Stimulated activated CD4-positive, alpha-beta T cell treated with anti-CD3 and anti-CD28 coated beads, Interleukin-1b, Interleukin-23, amount 100 ng/mL, for 1 hour (primary cell): Measurements from ENCODE around the gene DQX1.
"Not testable (repeated sequence)": the region's sequence is repeated elsewhere in the genome, so short reads cannot be mapped to it uniquely, and the experiment has no call there.

Experiments used
- DNase-seq, 2 donors: peaks; one replicate each; pipeline ENCODE4 v3.0.0-alpha.2; 2020; ENCODE audit warnings: low read depth in 2 of 2

DQX1 gene, protein sequence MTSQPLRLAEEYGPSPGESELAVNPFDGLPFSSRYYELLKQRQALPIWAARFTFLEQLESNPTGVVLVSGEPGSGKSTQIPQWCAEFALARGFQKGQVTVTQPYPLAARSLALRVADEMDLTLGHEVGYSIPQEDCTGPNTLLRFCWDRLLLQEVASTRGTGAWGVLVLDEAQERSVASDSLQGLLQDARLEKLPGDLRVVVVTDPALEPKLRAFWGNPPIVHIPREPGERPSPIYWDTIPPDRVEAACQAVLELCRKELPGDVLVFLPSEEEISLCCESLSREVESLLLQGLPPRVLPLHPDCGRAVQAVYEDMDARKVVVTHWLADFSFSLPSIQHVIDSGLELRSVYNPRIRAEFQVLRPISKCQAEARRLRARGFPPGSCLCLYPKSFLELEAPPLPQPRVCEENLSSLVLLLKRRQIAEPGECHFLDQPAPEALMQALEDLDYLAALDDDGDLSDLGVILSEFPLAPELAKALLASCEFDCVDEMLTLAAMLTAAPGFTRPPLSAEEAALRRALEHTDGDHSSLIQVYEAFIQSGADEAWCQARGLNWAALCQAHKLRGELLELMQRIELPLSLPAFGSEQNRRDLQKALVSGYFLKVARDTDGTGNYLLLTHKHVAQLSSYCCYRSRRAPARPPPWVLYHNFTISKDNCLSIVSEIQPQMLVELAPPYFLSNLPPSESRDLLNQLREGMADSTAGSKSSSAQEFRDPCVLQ

DNA sequence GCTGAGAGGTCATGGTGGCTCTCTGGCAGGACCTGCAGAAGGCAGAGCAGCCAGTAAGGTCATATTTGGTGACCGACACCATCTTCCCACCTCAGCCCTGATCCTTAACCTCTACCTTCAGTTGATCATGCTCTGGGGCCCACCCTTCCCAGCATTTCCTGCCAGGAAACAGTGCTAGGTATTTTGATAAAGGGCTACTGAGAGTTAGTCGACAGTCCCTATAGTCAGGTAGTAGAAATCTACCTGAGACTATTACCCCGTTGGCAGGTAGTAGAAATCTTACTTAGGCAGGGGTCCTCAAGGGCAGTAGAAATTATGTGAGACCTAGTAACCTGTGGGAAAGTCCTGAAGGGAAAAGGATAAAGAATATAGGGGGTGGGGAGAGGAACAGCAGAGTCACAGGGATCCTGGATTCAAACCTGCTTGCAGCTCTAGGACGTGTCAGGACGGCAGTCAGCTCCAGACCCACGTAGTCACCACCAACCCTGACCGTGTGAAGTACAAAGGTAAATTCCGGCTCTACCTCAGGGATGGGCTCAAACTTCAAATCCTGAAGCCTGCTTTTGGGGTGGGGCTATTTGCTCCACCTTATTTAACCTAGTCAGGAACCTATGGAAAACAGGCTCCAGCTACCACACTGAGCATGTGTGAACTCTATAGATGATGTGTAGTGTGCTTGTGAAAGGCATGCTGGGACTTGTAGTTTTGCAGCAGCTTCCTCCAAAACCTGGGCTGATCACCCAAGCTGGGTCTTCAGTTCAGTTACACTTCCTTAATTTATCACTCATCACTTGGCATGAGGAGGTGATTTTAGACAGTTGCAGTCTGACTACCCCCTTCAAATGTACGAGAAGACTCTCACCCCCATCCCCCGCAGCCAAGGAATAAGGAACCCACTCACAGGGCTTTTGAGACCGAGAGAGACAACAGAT is at the start of gene DQX1:
Gene DQX1, minus strand, starts transcription at position 515 of the 932 bp plus-strand sequence. Its CDS starts 502 bp downstream, at position 13.
- no peak for DNase-seq

DNA sequence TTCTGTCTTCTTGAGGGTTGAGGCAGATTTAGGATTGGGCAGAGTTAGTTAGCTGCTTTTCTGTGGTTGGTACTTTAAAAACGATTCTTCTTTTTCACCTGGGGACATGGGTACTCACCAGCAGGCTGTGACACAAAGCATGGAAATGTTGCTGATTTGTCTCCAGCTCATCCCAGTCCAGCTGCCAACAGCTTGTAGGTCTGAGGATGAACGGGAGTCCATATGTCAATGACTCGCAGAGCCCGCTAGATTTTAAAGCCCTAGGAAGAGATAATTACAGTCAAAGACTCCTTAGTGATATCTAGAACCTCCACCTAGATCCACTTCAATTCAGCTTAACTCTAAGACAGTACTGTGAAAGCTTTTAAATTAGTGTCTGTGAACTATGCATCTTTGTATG is 49.3 kb upstream of the DQX1 start:
- no peak for DNase-seq

DNA sequence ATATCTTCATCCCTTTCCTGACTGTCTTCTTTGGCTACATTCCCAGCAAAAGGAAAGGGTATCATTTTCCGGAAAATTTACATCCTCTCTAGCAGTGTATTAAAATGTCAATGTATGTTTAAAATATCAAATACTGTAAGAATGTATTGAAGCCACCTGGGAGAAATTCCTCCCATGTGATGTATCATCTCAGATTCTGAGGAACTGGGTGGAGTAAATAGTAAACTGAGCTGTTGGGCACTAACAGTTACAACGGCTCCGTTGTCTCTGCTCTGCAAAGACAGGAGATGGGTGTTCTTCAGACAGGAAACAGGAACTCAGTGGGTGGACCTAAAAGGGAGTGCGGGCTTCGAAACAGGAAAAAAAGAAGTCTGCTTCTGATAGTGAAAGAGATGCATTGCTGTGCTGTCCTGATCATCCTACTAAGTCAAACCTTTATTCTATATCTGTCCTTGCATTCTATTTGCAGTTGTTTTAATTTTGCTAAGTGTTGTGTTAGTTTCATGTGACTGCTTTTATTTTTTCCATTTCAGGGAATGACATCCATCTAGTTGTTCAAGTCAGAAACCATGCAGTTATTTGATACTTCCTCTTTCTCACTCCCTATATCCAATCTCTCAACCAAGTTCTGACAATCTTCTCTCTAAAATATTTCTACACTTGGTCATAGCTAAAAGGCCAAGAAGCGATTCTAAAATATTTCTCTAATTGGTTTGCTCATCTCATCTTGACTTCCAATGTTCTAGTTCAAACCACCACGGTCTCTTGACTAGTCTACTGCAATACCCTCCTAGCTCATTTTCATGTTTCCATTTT is 47.9 kb upstream of the DQX1 start:
- DNase-seq = no peak

- DNase-seq = no peak
Observed at GRCh38 chr2:74572178-74572925, 46.3 kb upstream of the DQX1 start.

DNA sequence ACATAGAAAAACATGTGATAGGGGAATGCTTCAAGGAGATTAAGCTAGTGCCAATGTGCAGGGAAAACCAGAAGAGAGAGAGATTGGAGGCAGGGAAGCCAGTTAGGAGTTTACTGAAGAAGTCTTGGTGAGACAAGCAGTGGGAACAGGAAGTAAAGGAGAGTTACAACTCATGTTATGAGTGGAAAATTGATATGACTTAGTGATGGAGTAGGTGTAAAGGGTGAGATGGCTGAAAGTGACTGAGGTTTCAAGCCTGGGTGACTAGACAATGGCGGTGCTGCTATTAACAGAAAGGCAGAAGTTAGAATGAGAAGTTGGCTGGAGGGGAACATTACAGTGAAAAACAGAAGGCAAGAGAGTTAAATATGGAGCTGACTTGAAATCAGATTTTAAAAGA is 45.0 kb upstream of the DQX1 start:
- DNase-seq = no peak

DNA sequence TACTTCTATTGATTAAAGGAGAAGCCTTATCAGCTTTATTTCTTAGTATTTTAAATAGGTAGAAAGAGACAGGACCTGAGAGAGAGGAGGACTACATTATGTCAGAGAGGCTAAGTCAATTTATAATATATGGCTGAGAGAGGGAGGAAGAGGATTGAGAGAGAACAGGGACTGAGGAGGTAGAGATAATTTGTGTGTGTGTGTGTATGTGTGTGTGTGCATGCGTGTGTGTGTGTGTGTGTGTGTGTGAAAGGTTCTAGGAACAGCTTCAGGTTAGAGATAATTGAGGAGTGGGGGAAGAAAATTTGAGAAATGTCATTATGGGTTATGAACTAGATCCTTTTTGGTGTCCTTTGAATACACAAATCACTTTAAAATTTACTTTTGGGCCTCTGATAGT is 43.7 kb upstream of the DQX1 start:
- DNase-seq = no peak

- no peak for DNase-seq
Observed at GRCh38 chr2:74567881-74568280, 41.9 kb upstream of the DQX1 start.

- no peak for DNase-seq
Observed at GRCh38 chr2:74566754-74567085, 40.7 kb upstream of the DQX1 start.

- DNase-seq = no peak
Observed at GRCh38 chr2:74566076-74566753, 40.2 kb upstream of the DQX1 start.

- no peak for DNase-seq
Observed at GRCh38 chr2:74564222-74564621, 38.2 kb upstream of the DQX1 start.

DNA sequence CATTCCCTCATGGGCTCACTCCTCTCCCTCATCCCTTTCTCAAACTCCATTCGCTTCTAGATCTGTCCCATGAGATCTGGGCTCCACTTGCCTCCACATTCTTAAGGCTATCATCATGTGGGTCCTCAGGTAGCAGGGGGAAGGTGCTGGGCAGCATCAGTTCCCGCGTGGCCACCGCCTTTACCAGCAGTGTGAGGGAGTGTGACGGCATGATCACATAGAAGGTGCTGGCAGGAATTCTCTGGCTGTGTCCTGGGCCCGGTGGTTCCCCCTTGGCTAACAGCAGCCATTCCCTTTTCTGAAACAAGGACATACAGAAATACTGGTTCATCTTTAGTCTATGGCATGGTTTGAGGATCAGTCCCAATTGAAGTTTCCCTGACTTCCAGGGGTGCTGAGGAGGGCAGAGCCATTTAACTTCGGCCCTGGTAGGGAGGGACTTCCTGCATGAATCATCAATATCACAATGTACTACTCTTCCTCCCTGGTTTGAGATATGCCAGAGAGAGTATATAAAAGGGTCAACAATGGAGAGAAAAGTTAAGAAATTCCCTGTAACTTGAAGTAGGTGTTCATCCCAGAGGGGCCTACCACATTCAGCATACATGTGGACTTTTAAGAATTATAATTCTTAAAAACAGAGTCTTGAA is 36.2 kb upstream of the DQX1 start:
- no peak for DNase-seq

GRCh38 chr2:74561022-74561421 is 35.0 kb upstream of the DQX1 start:
- DNase-seq = not testable (repeated sequence)

DNA sequence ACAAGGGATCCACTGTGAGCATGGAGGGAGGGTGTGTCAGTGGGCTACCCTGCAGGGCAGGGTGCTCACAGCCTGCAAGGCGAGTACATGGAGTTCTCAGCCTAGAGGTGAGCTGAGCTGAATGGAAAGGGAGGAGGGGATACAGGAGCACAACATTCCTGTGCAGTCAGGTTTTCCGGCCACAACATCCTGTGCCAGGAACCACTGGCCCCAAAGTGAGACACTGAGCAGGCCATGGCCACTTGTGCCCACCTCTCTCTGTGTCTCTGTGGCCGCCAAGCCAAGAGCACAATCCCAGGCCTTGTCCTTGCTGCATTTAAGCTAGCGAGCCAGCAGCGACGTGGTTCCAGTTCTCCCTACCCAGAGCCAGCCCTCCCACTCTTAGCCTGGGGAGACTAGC is 34.6 kb upstream of the DQX1 start:
- DNase-seq = no peak

DNA sequence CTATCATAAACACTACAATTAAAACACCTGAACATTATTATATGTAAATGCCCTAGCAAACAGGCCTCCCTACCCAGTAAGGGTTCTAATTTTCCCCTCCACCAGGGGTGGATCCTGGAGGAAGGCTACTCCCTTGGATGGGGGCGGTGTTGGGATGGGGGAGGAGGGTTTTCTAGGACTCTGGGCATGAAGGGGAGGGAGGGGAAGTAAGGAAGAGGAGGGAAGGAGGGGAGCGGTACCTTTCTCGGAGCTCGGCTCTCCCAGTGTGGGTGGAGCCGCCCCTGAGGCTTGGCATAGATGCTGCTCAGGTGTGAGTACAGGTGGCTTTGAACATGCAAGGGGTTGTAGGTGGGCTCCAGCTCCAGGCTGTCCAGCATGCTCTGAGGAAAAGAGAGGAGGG is 33.9 kb upstream of the DQX1 start:
- no peak for DNase-seq

GRCh38 chr2:74558284-74559230 is 32.5 kb upstream of the DQX1 start:
- no peak for DNase-seq

DNA sequence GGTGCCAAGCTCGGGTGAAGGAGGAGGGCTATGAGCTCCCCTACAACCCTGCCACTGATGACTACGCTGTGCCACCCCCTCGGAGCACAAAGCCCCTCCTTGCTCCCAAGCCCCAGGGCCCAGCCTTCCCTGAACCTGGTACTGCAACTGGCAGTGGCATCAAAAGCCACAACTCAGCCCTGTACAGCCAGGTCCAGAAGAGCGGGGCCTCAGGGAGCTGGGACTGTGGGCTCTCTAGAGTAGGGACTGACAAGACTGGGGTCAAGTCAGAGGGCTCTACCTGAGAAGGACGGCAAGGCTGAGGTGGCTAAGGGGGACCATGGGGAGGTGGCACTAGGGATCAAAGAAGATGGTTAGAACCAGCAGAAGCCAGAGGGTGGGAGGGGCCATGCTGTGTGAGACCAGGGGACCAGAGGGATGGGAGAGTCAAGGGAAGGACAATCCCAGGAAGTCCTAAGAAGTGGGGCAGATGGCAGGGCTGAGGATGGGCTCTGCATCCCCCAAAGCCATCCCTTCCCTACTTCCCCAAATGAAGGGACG is 30.9 kb upstream of the DQX1 start:
- no peak for DNase-seq

DNA sequence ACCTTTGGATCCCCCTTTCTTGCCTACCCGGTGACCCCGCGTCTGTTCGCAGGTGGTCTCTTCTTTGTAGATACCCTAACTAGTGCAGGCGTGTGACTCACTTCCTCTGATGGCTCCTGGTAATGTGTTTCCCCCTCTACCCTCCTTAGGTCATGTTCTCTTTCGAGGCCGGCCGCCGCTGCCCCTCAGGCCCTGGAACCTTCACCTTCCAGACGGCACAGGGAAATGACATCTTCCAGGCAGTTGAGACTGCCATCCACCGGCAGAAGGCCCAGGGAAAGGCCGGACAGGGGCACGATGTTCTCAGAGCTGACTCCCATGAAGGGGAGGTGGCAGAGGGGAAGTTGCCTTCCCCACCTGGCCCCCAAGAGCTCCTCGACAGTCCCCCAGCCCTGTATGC is 30.1 kb upstream of the DQX1 start:
- no peak for DNase-seq

DNA sequence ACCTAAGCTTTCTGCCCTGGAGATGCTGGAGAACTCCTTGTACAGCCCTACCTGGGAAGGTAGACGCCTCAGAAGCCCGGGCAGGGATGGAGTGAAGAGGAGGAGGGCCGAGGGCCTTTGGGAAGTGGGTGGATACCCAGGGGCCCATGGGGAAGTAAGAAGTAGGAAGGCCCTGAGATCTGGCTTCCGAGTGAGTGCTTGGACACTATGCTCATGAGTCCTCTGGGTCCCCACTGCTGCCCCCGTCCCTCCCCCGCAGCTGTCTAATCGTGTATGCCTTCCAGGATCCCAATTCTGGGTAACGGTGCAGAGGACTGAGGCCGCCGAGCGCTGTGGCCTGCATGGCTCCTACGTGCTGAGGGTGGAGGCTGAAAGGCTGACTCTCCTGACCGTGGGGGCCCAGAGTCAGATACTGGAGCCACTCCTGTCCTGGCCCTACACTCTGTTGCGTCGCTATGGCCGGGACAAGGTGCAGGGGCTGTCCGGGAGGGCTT is 29.6 kb upstream of the DQX1 start:
- no peak for DNase-seq
